Fibroblast of lung (primary cell): Measurements from ENCODE around the gene SLC34A1.

ENCODE experiments used
- CTCF ChIP-seq, 2 donors: IDR thresholded peaks in 1 of 2; conservative IDR thresholded peaks in 1 of 2; 1 replicate in 1 of 2; 2 replicates in 1 of 2; pipeline ENCODE4 v1.5.1; 2011 to 2012; ENCODE audit warnings: low read length in 2 of 2, control low read depth in 1 of 2, inconsistent platforms in 1 of 2, low read depth in 1 of 2, mild to moderate bottlenecking in 1 of 2
- EZH2 ChIP-seq: IDR thresholded peaks from 2 replicates; pipeline ENCODE4 v1.5.1; 2012; ENCODE audit warnings: low read length, control low read depth, mild to moderate bottlenecking; ENCODE audit errors: missing control alignments

- TF ChIP-seq CTCF (conservative IDR thresholded peaks at IDR 0.05 in 1 of 2, IDR thresholded peaks at IDR 0.05 in 1 of 2; ENCODE audit: low read depth in 1 of 2, low read length in 2 of 2) (no peak), EZH2 (no peak)
These were observed 45.1 kb upstream of the SLC34A1 start for GRCh38 chr5:177339107-177339638.
